CD14-positive monocyte (primary cell): ENCODE measurements around the gene PRR23E. TPM values are rescaled to one million over a fixed set of nuclear protein-coding genes. Genes with fewer than 3 reads are reported as not detected.

Experiments used
- DNase-seq, 3 donors: peaks; one replicate each; pipeline ENCODE4 v3.0.0-alpha.2; 2011 to 2022
- H2AFZ ChIP-seq: 2 replicates; pipeline ENCODE4 v1.6.0; 2012; ENCODE audit warnings: mild to moderate bottlenecking, low read depth, low read length, inconsistent platforms; ENCODE audit not compliant: insufficient read depth, poor library complexity, severe bottlenecking
- H3K27ac ChIP-seq, 2 donors: 1 replicate in 1 of 2; 2 replicates in 1 of 2; pipeline ENCODE4 v1.5.1; 2012 to 2013; ENCODE audit warnings: low read length in 2 of 2, control low read depth in 1 of 2, inconsistent platforms in 1 of 2, low read depth in 1 of 2, mild to moderate bottlenecking in 1 of 2
- H3K27me3 ChIP-seq, 2 donors: one replicate each; pipeline versions ENCODE4 v1.6.0 to v1.6.1; 2011 to 2013; ENCODE audit warnings: low read length in 2 of 2; ENCODE audit not compliant: control insufficient read depth in 2 of 2, insufficient read depth in 2 of 2
- H3K36me3 ChIP-seq, 2 donors: replicated peaks in 1 of 2; 1 replicate in 1 of 2; 2 replicates in 1 of 2; pipeline versions ENCODE4 v1.5.1 to v1.6.1; 2012 to 2013; ENCODE audit warnings: low read length in 2 of 2, control low read depth in 1 of 2, inconsistent platforms in 1 of 2, mild to moderate bottlenecking in 1 of 2; ENCODE audit not compliant: insufficient read depth in 2 of 2, control insufficient read depth in 1 of 2
- H3K4me1 ChIP-seq, 2 donors: 1 replicate in 1 of 2; 2 replicates in 1 of 2; pipeline versions ENCODE4 v1.5.1 to v1.6.1; 2012 to 2013; ENCODE audit warnings: low read length in 2 of 2, control low read depth in 1 of 2, inconsistent platforms in 1 of 2, mild to moderate bottlenecking in 1 of 2, moderate library complexity in 1 of 2; ENCODE audit not compliant: insufficient read depth in 2 of 2, control insufficient read depth in 1 of 2
- H3K4me2 ChIP-seq: replicated peaks from 2 replicates; pipeline ENCODE3; 2012; ENCODE audit warnings: low read length, moderate library complexity, mild to moderate bottlenecking; ENCODE audit not compliant: poor library complexity, severe bottlenecking; ENCODE audit errors: extremely low read depth
- H3K4me3 ChIP-seq, 3 experiments: fragments of 200-600 bp in 1 of 3; sonication (generic) in 1 of 3; replicated peaks in 1 of 3; 1 replicate in 2 of 3; 2 replicates in 1 of 3; pipeline ENCODE4 v1.5.1; 2011 to 2013; ENCODE audit warnings: low read length in 3 of 3, mild to moderate bottlenecking in 3 of 3, control low read depth in 2 of 3, low read depth in 2 of 3, inconsistent platforms in 1 of 3, moderate library complexity in 1 of 3
- H3K79me2 ChIP-seq: 2 replicates; pipeline ENCODE4 v1.6.0; 2012; ENCODE audit warnings: mild to moderate bottlenecking, control low read depth, inconsistent platforms, low read length, moderate library complexity; ENCODE audit not compliant: insufficient read depth
- H3K9ac ChIP-seq: 2 replicates; pipeline ENCODE4 v1.6.0; 2017; ENCODE audit warnings: low read length, mild to moderate bottlenecking; ENCODE audit not compliant: insufficient read depth, poor library complexity, severe bottlenecking
- H3K9me3 ChIP-seq, 2 donors: replicated peaks in 1 of 2; 1 replicate in 1 of 2; 2 replicates in 1 of 2; pipeline versions ENCODE4 v1.5.1 to v1.6.1; 2012 to 2013; ENCODE audit warnings: low read length in 2 of 2, control low read depth in 1 of 2; ENCODE audit not compliant: control insufficient read depth in 1 of 2, insufficient read depth in 1 of 2
- H4K20me1 ChIP-seq: 2 replicates; pipeline ENCODE4 v1.6.0; 2012; ENCODE audit warnings: mild to moderate bottlenecking, low read length, control low read depth, moderate library complexity; ENCODE audit not compliant: insufficient read depth
- H3K27ac Mint-ChIP-seq, 7 donors: one replicate each; pipeline ENCODE4 v1.8.0; 2020; ENCODE audit warnings: mild to moderate bottlenecking in 7 of 7, mixed read lengths in 7 of 7, moderate library complexity in 6 of 7, inconsistent platforms in 2 of 7
- H3K27me3 Mint-ChIP-seq, 3 donors: one replicate each; pipeline ENCODE4 v1.8.0; 2021 to 2022; ENCODE audit warnings: low read depth in 3 of 3, mild to moderate bottlenecking in 3 of 3, mixed read lengths in 3 of 3, moderate library complexity in 3 of 3, inconsistent platforms in 1 of 3
- H3K36me3 Mint-ChIP-seq, 2 donors: one replicate each; pipeline ENCODE4 v1.8.0; 2020; ENCODE audit warnings: mixed read lengths in 2 of 2, inconsistent platforms in 1 of 2, mild to moderate bottlenecking in 1 of 2
- H3K4me1 Mint-ChIP-seq: one replicate; pipeline ENCODE4 v1.8.0; 2020; ENCODE audit warnings: mild to moderate bottlenecking, mixed read lengths
- H3K4me3 Mint-ChIP-seq, 2 donors: one replicate each; pipeline ENCODE4 v1.8.0; 2020; ENCODE audit warnings: mild to moderate bottlenecking in 2 of 2, mixed read lengths in 2 of 2, moderate library complexity in 1 of 2
- H3K9me3 Mint-ChIP-seq, 7 donors: one replicate each; pipeline ENCODE4 v1.8.0; 2020 to 2022; ENCODE audit warnings: mixed read lengths in 7 of 7, mild to moderate bottlenecking in 6 of 7, moderate library complexity in 6 of 7, inconsistent platforms in 2 of 7
- WGBS: methylation state at CpG from one replicate; pipeline ENCODE4 v1.1.5; 2013; ENCODE audit warnings: missing lambda C conversion rate; ENCODE audit not compliant: insufficient coverage; 5-methylcytosine and 5-hydroxymethylcytosine counted together
- intact Hi-C, 2 donors: fragments of 100-400 bp; cut with micrococcal nuclease; formaldehyde crosslinking; loops; one replicate each; pipeline versions ENCODE4 v1.15.0 to v1.15.1; 2023
- polyA plus RNA-seq, 3 donors: library from polyadenylated mRNA; depleted of rRNA in 1 of 3; unstranded in 2 of 3; stranded (reverse) in 1 of 3; fragments of 300-500 nt in 2 of 3; fragments of >200 nt in 1 of 3; fragmentation: Illumina TruSeq in 2 of 3; gene quantifications; 1 replicate in 2 of 3; 2 replicates in 1 of 3; pipeline ENCODE4 v1.2.3, GENCODE V29; 2012 to 2021
- TF ChIP-seq, protein P1 (sequence below): fragments of 200-600 bp; IDR thresholded peaks from one replicate; pipeline ENCODE4 v1.8.0; 2022; ENCODE audit warnings: antibody characterized with exemption, mild to moderate bottlenecking

PRR23E gene
- polyA plus RNA-seq, 3 donors, result not detected

DNA sequence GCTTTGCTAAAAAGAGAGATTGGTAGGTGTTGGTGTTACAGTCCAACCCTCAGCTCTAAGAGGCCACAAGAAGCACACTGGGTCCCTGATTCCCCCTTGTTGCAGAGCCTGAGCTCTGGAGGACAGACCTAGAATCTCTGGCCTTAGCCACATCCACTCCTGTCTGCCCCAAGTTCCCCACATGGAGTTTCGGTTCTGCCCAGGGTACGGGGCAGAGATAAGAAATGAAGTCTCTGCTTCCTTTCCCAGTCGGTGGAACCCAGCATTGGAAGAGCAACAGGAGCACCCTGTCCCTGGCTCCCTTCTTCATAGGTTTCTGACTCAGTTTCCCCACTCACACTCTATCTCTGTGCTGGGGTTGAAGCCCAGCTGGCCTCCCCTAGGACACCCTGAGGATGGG, 13.2 kb downstream of the PRR23E start:
- Mint-ChIP-seq H3K27me3 (peaks cover 0 to 7% (median 0%) of the 10 kb centered on the region in 3 donors), H3K4me1 (peaks cover 28% of the 10 kb centered on the region), H3K4me3 (no peak overlapping the region), H3K9me3 (peaks cover 1 to 10% (median 4%) of the 10 kb centered on the region in 7 donors), H3K36me3 (no peaks in the 10 kb centered on the region), H3K27ac (no peak overlapping the region)
- peaks cover 19 to 26% of the 10 kb centered on the region in 2 donors for H3K4me1 ChIP-seq
- peaks cover 0 to 5% of the 10 kb centered on the region in 2 donors for H3K9me3 ChIP-seq
- DNase-seq, result peak; percentile 20 to 33 (median 27)
- peak overlapping the region; percentile 25 for H2AFZ ChIP-seq
- H3K4me3 ChIP-seq, result no peak overlapping the region
- WGBS, result 0% methylated on average over 3 of the region's 3 CpGs
- peak overlapping the region in 1 of 2 donors; percentile 9 for H3K27ac ChIP-seq
- no peaks in the 10 kb centered on the region for H4K20me1 ChIP-seq
- H3K4me2 ChIP-seq, result peak overlapping the region; percentile 17
- TF ChIP-seq, protein P1, sequence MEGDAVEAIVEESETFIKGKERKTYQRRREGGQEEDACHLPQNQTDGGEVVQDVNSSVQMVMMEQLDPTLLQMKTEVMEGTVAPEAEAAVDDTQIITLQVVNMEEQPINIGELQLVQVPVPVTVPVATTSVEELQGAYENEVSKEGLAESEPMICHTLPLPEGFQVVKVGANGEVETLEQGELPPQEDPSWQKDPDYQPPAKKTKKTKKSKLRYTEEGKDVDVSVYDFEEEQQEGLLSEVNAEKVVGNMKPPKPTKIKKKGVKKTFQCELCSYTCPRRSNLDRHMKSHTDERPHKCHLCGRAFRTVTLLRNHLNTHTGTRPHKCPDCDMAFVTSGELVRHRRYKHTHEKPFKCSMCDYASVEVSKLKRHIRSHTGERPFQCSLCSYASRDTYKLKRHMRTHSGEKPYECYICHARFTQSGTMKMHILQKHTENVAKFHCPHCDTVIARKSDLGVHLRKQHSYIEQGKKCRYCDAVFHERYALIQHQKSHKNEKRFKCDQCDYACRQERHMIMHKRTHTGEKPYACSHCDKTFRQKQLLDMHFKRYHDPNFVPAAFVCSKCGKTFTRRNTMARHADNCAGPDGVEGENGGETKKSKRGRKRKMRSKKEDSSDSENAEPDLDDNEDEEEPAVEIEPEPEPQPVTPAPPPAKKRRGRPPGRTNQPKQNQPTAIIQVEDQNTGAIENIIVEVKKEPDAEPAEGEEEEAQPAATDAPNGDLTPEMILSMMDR, result no peak
- no peak overlapping the region for H3K9ac ChIP-seq
- intact Hi-C loops, result no loop called here
- H3K36me3 ChIP-seq, result no peaks in the 10 kb centered on the region
- no peaks in the 10 kb centered on the region for H3K27me3 ChIP-seq
- H3K79me2 ChIP-seq, result no peaks in the 10 kb centered on the region

DNA sequence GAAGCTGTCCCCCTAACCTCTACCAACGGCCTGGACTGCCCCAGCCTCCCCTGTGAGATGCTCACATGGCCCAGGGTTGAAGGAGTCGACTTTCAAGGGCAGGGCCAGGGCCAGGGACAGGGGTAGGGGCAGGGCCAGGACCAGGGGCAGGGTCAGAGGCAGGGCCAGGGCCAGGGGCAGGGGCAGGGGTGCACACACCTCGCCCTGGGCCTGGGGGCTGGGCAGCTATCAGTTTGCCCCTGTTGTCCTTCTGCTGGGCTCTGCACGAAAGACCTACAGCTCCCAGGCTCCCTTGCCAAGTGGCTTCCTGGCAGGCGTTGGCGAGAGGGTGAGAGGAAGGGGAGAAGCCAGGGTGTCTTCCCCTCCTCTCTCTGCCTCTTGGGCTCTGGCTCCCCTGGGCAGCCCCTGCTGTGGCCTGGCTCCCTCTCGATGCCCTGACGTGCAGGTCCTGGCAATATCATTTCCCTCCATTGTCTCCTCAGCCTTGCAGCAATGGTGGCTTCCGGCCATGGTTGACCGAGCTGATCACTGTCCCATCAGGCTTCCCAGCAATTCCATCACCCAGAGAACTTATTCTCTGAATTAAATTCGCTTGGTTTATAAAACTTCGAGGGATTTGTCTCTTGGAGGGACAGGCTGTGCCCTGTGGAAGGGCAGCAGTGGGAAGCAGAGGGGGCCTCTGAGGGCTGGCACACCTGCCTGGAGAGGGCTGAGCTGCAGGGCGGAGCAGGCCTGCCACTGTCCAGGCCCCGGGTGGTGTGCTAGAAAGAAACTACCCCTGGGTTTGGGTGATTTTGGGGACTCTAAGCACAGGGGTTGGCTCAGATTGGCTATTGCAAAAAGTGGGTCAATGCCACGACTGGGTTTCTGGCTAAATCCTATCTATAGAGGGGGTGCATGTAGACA, 13.9 kb downstream of the PRR23E start:
- no peaks in the 10 kb centered on the region for H3K36me3 ChIP-seq
- Mint-ChIP-seq H3K27ac (no peak overlapping the region), H3K36me3 (no peaks in the 10 kb centered on the region), H3K9me3 (peaks cover 1 to 10% (median 4%) of the 10 kb centered on the region in 7 donors), H3K4me1 (peaks cover 35% of the 10 kb centered on the region), H3K27me3 (peaks cover 0 to 7% (median 0%) of the 10 kb centered on the region in 3 donors), H3K4me3 (peak overlapping the region in 1 of 2 donors; percentile 15)
- H3K4me1 ChIP-seq, result peaks cover 24 to 33% of the 10 kb centered on the region in 2 donors
- 70% methylated on average over 4 of the region's 15 CpGs for WGBS
- no peaks in the 10 kb centered on the region for H3K79me2 ChIP-seq
- H3K9me3 ChIP-seq, result peaks cover 0 to 5% of the 10 kb centered on the region in 2 donors
- no peaks in the 10 kb centered on the region for H3K27me3 ChIP-seq
- no peak overlapping the region for H3K27ac ChIP-seq
- H3K9ac ChIP-seq, result no peak overlapping the region
- H3K4me2 ChIP-seq, result peak overlapping the region; percentile 17
- intact Hi-C loops, result no loop called here
- TF ChIP-seq, protein P1, result no peak
- no peaks in the 10 kb centered on the region for H4K20me1 ChIP-seq
- peak overlapping the region; percentile 25 for H2AFZ ChIP-seq
- no peak for DNase-seq
- H3K4me3 ChIP-seq, result no peak overlapping the region
